Suprapubic skin (tissue), 4 donors: Measurements from ENCODE around the gene ARHGAP12.

ENCODE experiments used
- CTCF ChIP-seq, 2 donors: fragments of 200-600 bp in 1 of 2; fragments of 450-650 bp in 1 of 2; sonication (generic) in 1 of 2; IDR thresholded peaks; one replicate each; pipeline ENCODE4 v1.5.1; 2016 to 2019; ENCODE audit warnings: antibody characterized with exemption in 2 of 2, mild to moderate bottlenecking in 1 of 2, moderate library complexity in 1 of 2
- EP300 ChIP-seq: sonication (generic); formaldehyde crosslinking; IDR thresholded peaks from one replicate; pipeline ENCODE4 v1.6.1; 2017; ENCODE audit warnings: antibody characterized with exemption
- POLR2A ChIP-seq, 2 donors: fragments of 450-650 bp; IDR thresholded peaks; one replicate each; pipeline ENCODE4 v1.6.1; 2017; ENCODE audit warnings: antibody characterized with exemption in 2 of 2, mild to moderate bottlenecking in 2 of 2, moderate library complexity in 2 of 2
- POLR2AphosphoS5 ChIP-seq, 3 donors: sonication (generic); formaldehyde crosslinking; IDR thresholded peaks; one replicate each; pipeline ENCODE4 v1.6.1; 2017; ENCODE audit warnings: antibody characterized with exemption in 3 of 3

DNA sequence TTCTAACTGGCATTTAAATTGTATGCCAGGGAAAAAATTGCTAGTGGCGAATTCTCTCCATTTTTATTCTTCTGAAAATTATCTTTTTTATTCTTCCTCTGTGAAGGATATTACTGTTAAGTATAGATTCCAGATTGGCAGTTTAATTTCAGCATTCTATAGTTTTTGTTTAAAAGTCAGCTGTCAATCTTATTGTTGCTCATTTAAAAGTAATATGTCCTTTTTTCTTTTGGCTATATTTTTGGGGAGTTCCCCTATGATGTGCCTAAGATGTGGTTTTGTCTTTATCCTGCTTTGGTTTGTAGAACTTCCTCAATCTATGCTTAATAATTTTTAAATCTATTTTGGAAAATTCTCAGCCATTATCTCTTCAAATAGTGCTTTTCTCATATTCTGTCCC is 135.9 kb downstream of the ARHGAP12 start:
- TF ChIP-seq POLR2A (IDR thresholded peaks at IDR 0.05) = no peak
- no peak for TF ChIP-seq CTCF (IDR thresholded peaks at IDR 0.05)
- TF ChIP-seq EP300 = no peak
- no peak for TF ChIP-seq POLR2AphosphoS5 (IDR thresholded peaks at IDR 0.05)
